ENCODE data around the gene CELF5. TPM values are rescaled to one million over a fixed set of nuclear protein-coding genes. Genes with fewer than 3 reads are reported as not detected.
A peak's percentile ranks its signal among the peaks of the same experiment; 100 is the strongest.

CELF5 gene
- total and polyA plus RNA-seq, 9 of the 15 experiments (the other 6 are each of a cell fraction or from before 2014, with no cell fraction given): 0.01 to 0.56 (median 0.22) TPM

DNA sequence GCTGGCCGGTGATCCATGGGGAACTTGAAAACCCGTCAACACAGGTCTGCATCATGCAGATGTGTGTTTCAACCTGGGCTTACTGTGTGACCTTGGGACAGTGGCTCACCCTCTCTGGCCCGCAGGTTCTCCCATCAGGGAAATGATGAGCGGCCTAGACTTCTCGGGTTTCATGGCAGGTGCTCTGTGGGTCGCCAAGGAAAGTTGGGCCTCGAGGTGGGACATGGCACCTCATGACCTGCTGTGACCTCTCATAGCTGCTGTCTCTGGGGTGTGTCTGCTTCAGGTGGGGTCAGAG is 91.2 kb downstream of the CELF5 start:
- H3K27ac ChIP-seq (ENCODE audit: extremely low read depth, low read depth, low read length): no peak overlapping the region
- H3K79me2 ChIP-seq (ENCODE audit: control insufficient read depth, insufficient read depth, low read length): no peaks in the 10 kb centered on the region
- DNase-seq (ENCODE audit: extremely low read depth in 1 of 4, low spot score in 3 of 4) (peak in 1 of 4 experiments; percentile 5), ATAC-seq (no peak), FAIRE-seq (no peak)
- no peak overlapping the region for H3K4me3 ChIP-seq
- H3K4me1 ChIP-seq (replicated peaks in 1 of 2; ENCODE audit: control insufficient read depth in 2 of 2, insufficient read depth in 2 of 2, low read length in 2 of 2): peaks cover 0 to 30% of the 10 kb centered on the region in 2 experiments; a peak in 3 of 5 replicates
- no peak overlapping the region for H3K4me2 ChIP-seq (ENCODE audit: insufficient read depth, low read length)
- no peaks in the 10 kb centered on the region for H3K9me3 ChIP-seq (replicated peaks; ENCODE audit: control insufficient read depth, insufficient read depth, low read depth, low read length)
- BruUV-seq (replicated peaks): no TSS peak
- H4K20me1 ChIP-seq (replicated peaks; ENCODE audit: control insufficient read depth, insufficient read depth, low read length): peaks cover 4% of the 10 kb centered on the region; the same call in 1 of the 2 replicates
- intact Hi-C loops (cut with micrococcal nuclease): no loop called here
- no peaks in the 10 kb centered on the region for H3K36me3 ChIP-seq (ENCODE audit: control insufficient read depth, insufficient read depth, low read length)
- no peaks in the 10 kb centered on the region for H3K9me1 ChIP-seq (ENCODE audit: control insufficient read depth, insufficient read depth, low read length)
- ChIA-PET POLR2A (interaction anchor here (0.5 to 0.6 kb wide), 2 partner anchors 260 to 440 kb away, joined by 3 read pairs; no protein-coding TSS in a partner anchor), CTCF (ENCODE audit: low intra/inter-chr PET ratio) (no interaction called here)
- no peak overlapping the region for H3K9ac ChIP-seq (ENCODE audit: insufficient read depth in 1 of 2, low read depth in 2 of 2, low read length in 2 of 2)
- no peak overlapping the region for H2AFZ ChIP-seq (ENCODE audit: low read depth, low read length)
- H3K27me3 ChIP-seq (ENCODE audit: control insufficient read depth in 2 of 2, insufficient read depth in 2 of 2, low read length in 2 of 2): peaks cover 11 to 24% of the 10 kb centered on the region in 2 experiments; a peak in 4 of 5 replicates
- 32% methylated on average over 7 of the region's 7 CpGs for WGBS (ENCODE audit: insufficient coverage, low coverage, missing lambda C conversion rate)
- in situ Hi-C loops (cut with MboI): no loop called here
- TF ChIP-seq ZNF695 (CRISPR knock-in tag; IDR thresholded peaks at IDR 0.05) (no peak), BCOR (IDR thresholded peaks at IDR 0.05) (peak; percentile 17; the same call in 1 of the 2 replicates), ZNF551 (CRISPR knock-in tag; IDR thresholded peaks at IDR 0.05) (no peak), CEBPB (tag; IDR thresholded peaks at IDR 0.05) (no peak), ZFP36 (IDR thresholded peaks at IDR 0.05; ENCODE audit: low read depth, low read length, partially characterized antibody) (peak; percentile 83), ZBTB1 (CRISPR knock-in tag; IDR thresholded peaks at IDR 0.05; ENCODE audit: borderline replicate concordance, low read depth) (no peak), DIDO1 (tag; IDR thresholded peaks at IDR 0.05; ENCODE audit: low read depth) (no peak), MBD2 (IDR thresholded peaks at IDR 0.05; ENCODE audit: borderline replicate concordance, low read depth) (no peak), LARP7 (IDR thresholded peaks at IDR 0.05) (no peak), RBM25 (IDR thresholded peaks at IDR 0.05; ENCODE audit: low read depth, low read length, severe bottlenecking) (peak; percentile 18)
- TF ChIP-seq, protein P1, sequence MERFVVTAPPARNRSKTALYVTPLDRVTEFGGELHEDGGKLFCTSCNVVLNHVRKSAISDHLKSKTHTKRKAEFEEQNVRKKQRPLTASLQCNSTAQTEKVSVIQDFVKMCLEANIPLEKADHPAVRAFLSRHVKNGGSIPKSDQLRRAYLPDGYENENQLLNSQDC (CRISPR knock-in tag; IDR thresholded peaks at IDR 0.05): no peak
- TF ChIP-seq, protein P2, sequence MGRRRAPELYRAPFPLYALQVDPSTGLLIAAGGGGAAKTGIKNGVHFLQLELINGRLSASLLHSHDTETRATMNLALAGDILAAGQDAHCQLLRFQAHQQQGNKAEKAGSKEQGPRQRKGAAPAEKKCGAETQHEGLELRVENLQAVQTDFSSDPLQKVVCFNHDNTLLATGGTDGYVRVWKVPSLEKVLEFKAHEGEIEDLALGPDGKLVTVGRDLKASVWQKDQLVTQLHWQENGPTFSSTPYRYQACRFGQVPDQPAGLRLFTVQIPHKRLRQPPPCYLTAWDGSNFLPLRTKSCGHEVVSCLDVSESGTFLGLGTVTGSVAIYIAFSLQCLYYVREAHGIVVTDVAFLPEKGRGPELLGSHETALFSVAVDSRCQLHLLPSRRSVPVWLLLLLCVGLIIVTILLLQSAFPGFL (CRISPR knock-in tag; IDR thresholded peaks at IDR 0.05): no peak
- TF ChIP-seq, protein P3, sequence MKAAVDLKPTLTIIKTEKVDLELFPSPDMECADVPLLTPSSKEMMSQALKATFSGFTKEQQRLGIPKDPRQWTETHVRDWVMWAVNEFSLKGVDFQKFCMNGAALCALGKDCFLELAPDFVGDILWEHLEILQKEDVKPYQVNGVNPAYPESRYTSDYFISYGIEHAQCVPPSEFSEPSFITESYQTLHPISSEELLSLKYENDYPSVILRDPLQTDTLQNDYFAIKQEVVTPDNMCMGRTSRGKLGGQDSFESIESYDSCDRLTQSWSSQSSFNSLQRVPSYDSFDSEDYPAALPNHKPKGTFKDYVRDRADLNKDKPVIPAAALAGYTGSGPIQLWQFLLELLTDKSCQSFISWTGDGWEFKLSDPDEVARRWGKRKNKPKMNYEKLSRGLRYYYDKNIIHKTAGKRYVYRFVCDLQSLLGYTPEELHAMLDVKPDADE (conservative IDR thresholded peaks at IDR 0.05; ENCODE audit: control insufficient read depth, low read depth, low read length): no peak
- TF ChIP-seq, protein P4, sequence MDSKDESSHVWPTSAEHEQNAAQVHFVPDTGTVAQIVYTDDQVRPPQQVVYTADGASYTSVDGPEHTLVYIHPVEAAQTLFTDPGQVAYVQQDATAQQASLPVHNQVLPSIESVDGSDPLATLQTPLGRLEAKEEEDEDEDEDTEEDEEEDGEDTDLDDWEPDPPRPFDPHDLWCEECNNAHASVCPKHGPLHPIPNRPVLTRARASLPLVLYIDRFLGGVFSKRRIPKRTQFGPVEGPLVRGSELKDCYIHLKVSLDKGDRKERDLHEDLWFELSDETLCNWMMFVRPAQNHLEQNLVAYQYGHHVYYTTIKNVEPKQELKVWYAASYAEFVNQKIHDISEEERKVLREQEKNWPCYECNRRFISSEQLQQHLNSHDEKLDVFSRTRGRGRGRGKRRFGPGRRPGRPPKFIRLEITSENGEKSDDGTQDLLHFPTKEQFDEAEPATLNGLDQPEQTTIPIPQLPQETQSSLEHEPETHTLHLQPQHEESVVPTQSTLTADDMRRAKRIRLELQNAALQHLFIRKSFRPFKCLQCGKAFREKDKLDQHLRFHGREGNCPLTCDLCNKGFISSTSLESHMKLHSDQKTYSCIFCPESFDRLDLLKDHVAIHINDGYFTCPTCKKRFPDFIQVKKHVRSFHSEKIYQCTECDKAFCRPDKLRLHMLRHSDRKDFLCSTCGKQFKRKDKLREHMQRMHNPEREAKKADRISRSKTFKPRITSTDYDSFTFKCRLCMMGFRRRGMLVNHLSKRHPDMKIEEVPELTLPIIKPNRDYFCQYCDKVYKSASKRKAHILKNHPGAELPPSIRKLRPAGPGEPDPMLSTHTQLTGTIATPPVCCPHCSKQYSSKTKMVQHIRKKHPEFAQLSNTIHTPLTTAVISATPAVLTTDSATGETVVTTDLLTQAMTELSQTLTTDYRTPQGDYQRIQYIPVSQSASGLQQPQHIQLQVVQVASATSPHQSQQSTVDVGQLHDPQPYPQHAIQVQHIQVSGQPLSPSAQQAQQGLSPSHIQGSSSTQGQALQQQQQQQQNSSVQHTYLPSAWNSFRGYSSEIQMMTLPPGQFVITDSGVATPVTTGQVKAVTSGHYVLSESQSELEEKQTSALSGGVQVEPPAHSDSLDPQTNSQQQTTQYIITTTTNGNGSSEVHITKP (IDR thresholded peaks at IDR 0.05; ENCODE audit: partially characterized antibody): no peak

Data from K562 (cell line).